Measurements from ENCODE around the gene LMCD1.

Gene LMCD1

DNA sequence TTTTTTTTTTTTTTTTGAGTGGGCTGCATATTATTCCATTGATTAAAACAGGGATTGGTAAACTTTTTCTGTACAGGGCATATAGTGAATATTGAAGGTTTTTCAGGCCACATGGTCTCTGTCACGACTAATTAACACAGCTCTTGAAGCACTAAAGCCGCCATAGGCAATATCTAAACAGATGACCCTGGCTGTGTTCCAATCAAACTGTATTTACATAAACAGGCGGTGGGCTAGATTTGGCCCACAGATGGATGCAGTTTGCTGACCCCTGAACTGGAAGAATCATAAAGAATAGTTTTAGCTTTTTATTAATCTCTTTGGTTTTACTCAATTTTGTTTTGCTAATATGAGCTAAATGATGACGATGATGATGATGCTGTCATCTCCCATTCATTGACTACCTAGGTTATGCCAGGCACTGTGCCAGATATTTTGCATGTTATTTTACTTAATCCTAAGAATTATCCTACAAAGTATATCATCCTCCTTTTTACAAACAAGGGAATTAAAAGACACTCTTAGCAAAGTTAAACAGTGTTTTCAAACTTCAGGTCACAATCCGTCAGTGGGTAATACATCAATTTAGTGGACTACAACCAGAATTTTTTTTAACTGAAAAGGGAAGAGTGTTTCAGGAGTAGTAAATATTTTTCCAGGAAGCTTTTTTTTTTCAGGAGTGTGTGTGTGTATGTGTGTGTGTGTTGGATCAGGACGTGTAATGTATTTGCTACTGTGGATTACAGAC is 54.3 kb downstream of the LMCD1 start:
- H3K27me3 ChIP-seq (ENCODE audit: control insufficient read depth, insufficient read depth, low read length), result no peaks in the 10 kb centered on the region
- H2AFZ ChIP-seq, result no peak overlapping the region
- no peaks in the 10 kb centered on the region for H3K79me2 ChIP-seq
- H3K4me2 ChIP-seq (ENCODE audit: low read length), result no peak overlapping the region
- no peaks in the 10 kb centered on the region for H3K9me3 ChIP-seq (ENCODE audit: control insufficient read depth, low read length)
- no peak overlapping the region for H3K9ac ChIP-seq
- H3K36me3 ChIP-seq (ENCODE audit: control insufficient read depth, insufficient read depth, low read length), result no peaks in the 10 kb centered on the region
- H3K27ac ChIP-seq, result no peak overlapping the region
- TF ChIP-seq, protein P1, sequence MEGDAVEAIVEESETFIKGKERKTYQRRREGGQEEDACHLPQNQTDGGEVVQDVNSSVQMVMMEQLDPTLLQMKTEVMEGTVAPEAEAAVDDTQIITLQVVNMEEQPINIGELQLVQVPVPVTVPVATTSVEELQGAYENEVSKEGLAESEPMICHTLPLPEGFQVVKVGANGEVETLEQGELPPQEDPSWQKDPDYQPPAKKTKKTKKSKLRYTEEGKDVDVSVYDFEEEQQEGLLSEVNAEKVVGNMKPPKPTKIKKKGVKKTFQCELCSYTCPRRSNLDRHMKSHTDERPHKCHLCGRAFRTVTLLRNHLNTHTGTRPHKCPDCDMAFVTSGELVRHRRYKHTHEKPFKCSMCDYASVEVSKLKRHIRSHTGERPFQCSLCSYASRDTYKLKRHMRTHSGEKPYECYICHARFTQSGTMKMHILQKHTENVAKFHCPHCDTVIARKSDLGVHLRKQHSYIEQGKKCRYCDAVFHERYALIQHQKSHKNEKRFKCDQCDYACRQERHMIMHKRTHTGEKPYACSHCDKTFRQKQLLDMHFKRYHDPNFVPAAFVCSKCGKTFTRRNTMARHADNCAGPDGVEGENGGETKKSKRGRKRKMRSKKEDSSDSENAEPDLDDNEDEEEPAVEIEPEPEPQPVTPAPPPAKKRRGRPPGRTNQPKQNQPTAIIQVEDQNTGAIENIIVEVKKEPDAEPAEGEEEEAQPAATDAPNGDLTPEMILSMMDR (IDR thresholded peaks at IDR 0.05), result no peak
- H3K4me3 ChIP-seq (ENCODE audit: low read depth, low read length), result no peak overlapping the region
- no peaks in the 10 kb centered on the region for H3K4me1 ChIP-seq

DNA sequence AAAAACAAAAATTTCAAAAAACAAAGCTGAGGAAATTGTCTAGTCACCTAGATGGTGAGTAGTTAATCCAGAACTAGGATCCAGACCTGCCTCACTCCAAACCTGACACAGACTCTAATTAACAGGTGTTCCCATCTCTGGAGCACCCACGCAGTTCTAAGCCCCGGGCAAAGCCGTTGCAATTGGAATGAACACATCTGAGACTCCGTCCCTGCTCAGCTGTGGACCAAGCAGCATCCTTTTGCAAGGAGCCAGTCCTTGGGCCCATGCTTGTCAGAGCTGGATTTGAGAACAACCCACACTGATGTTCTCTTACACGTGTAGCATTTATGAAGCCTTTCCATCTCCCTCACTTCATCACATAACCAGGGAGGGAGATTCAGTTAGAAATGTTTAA is 54.8 kb downstream of the LMCD1 start:
- Histone ChIP-seq H3K9ac (no peak overlapping the region), H3K4me1 (no peaks in the 10 kb centered on the region), H2AFZ (no peak overlapping the region), H3K4me3 (ENCODE audit: low read depth, low read length) (no peak overlapping the region), H3K36me3 (ENCODE audit: control insufficient read depth, insufficient read depth, low read length) (no peaks in the 10 kb centered on the region), H3K4me2 (ENCODE audit: low read length) (no peak overlapping the region), H3K27ac (no peak overlapping the region), H3K27me3 (ENCODE audit: control insufficient read depth, insufficient read depth, low read length) (no peaks in the 10 kb centered on the region), H3K9me3 (ENCODE audit: control insufficient read depth, low read length) (no peaks in the 10 kb centered on the region), H3K79me2 (no peaks in the 10 kb centered on the region)
- TF ChIP-seq, protein P1 (IDR thresholded peaks at IDR 0.05), result no peak

DNA sequence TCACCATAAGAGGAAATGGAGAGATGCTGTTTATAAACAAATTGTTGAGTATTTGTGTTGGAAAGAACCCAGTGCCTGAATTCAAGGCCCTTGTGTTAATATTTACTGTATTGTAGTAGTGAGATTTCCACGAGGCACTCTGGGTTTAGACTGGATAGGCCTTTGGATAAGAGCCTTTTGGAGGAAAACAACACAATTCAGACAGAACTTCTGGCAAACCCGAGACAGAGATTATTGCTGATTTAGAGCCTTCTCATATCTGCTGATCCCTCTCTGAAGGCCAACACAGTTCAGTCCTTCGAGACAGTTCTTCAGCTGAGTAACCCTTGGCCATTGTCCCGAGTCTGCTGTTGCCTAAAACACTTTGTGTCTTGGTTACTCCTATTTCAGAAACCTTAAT is 55.7 kb downstream of the LMCD1 start:
- no peaks in the 10 kb centered on the region for H3K9me3 ChIP-seq (ENCODE audit: control insufficient read depth, low read length)
- no peaks in the 10 kb centered on the region for H3K4me1 ChIP-seq
- H2AFZ ChIP-seq, result no peak overlapping the region
- H3K79me2 ChIP-seq, result no peaks in the 10 kb centered on the region
- TF ChIP-seq, protein P1 (IDR thresholded peaks at IDR 0.05), result no peak
- H3K4me2 ChIP-seq (ENCODE audit: low read length), result no peak overlapping the region
- H3K4me3 ChIP-seq (ENCODE audit: low read depth, low read length), result no peak overlapping the region
- no peaks in the 10 kb centered on the region for H3K27me3 ChIP-seq (ENCODE audit: control insufficient read depth, insufficient read depth, low read length)
- H3K27ac ChIP-seq, result no peak overlapping the region
- no peaks in the 10 kb centered on the region for H3K36me3 ChIP-seq (ENCODE audit: control insufficient read depth, insufficient read depth, low read length)
- no peak overlapping the region for H3K9ac ChIP-seq

DNA sequence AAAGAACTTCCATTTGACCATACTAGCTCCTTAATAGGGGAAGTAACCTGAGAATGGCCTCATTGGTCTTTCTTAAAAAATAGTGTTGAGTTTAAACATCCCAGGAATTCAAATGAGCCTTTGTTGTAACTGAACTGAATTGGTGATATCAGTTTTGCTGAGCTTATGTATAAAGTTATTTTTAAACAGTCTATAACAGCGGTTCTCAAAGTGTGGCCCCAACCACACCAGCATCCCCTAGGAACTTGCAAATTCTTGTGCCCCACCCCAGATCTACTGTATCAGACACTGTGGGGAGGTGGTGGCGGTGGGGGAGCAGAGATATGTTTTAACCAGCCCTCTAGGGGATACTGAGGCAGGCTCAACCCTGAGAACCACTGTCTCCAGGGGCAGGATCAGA is 57.0 kb downstream of the LMCD1 start:
- Histone ChIP-seq H3K36me3 (ENCODE audit: control insufficient read depth, insufficient read depth, low read length) (no peaks in the 10 kb centered on the region), H3K27me3 (ENCODE audit: control insufficient read depth, insufficient read depth, low read length) (no peaks in the 10 kb centered on the region), H3K79me2 (no peaks in the 10 kb centered on the region), H3K4me2 (ENCODE audit: low read length) (no peak overlapping the region), H3K9ac (no peak overlapping the region), H2AFZ (no peak overlapping the region), H3K27ac (no peak overlapping the region), H3K4me3 (ENCODE audit: low read depth, low read length) (no peak overlapping the region), H3K4me1 (no peaks in the 10 kb centered on the region), H3K9me3 (ENCODE audit: control insufficient read depth, low read length) (no peaks in the 10 kb centered on the region)
- TF ChIP-seq, protein P1 (IDR thresholded peaks at IDR 0.05), result no peak

DNA sequence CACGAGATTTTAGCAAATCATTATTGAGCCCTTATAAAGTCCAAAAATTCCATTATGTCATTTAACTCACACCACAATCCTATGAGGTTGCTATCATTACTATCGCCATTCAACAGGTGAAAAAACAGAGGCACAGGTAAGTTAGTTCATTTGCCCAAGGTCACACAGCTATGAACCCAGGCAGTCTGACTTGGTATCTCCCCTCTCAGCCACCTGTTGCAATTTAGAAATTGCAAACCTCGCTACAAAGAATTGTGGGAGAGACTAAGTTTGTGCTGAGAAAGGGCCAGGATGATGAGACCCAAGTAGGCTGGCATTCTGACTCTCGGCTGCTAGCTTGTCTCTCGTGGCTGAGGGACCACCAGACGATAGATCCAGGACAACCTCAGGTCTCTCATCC is 57.7 kb downstream of the LMCD1 start:
- Histone ChIP-seq H3K4me1 (no peaks in the 10 kb centered on the region), H2AFZ (no peak overlapping the region), H3K9ac (no peak overlapping the region), H3K4me3 (ENCODE audit: low read depth, low read length) (no peak overlapping the region), H3K79me2 (no peaks in the 10 kb centered on the region), H3K27me3 (ENCODE audit: control insufficient read depth, insufficient read depth, low read length) (no peaks in the 10 kb centered on the region), H3K9me3 (ENCODE audit: control insufficient read depth, low read length) (no peaks in the 10 kb centered on the region), H3K36me3 (ENCODE audit: control insufficient read depth, insufficient read depth, low read length) (no peaks in the 10 kb centered on the region), H3K27ac (no peak overlapping the region), H3K4me2 (ENCODE audit: low read length) (no peak overlapping the region)
- TF ChIP-seq, protein P1 (IDR thresholded peaks at IDR 0.05), result no peak
